HG03469 (cell line): ENCODE measurements around the gene VAV2.

Source experiments
- ATAC-seq: cut with Tn5 transposase; IDR thresholded peaks from one replicate; pipeline ENCODE4 v1.9.1; 2021; ENCODE audit warnings: mild to moderate bottlenecking, moderate library complexity, moderate number of reproducible peaks; ENCODE audit not compliant: unreplicated experiment

Gene VAV2

GRCh38 chr9:133726401-133727276, 265.5 kb downstream of the VAV2 start:
- ATAC-seq, result no peak

- ATAC-seq, result no peak
Measured at GRCh38 chr9:133725886-133726285, 266.2 kb downstream of the VAV2 start.

GRCh38 chr9:133718563-133719315, 273.4 kb downstream of the VAV2 start:
- no peak for ATAC-seq

- ATAC-seq, result no peak
Measured at GRCh38 chr9:133717113-133718031, 274.8 kb downstream of the VAV2 start.

- ATAC-seq, result no peak
Measured at GRCh38 chr9:133716564-133717112, 275.5 kb downstream of the VAV2 start.

- no peak for ATAC-seq
Measured at GRCh38 chr9:133715866-133716563, 276.1 kb downstream of the VAV2 start.

- no peak for ATAC-seq
Measured at GRCh38 chr9:133715295-133715865, 276.7 kb downstream of the VAV2 start.

GRCh38 chr9:133714606-133715294, 277.4 kb downstream of the VAV2 start:
- no peak for ATAC-seq

GRCh38 chr9:133713960-133714495, 278.1 kb downstream of the VAV2 start:
- no peak for ATAC-seq

GRCh38 chr9:133713150-133713959, 278.8 kb downstream of the VAV2 start:
- ATAC-seq, result no peak

GRCh38 chr9:133712221-133713100, 279.7 kb downstream of the VAV2 start:
- ATAC-seq, result no peak
